GM19025 (cell line): Measurements from ENCODE around the gene CRISPLD2.

Experiments
- ATAC-seq: cut with Tn5 transposase; IDR thresholded peaks from one replicate; pipeline ENCODE4 v1.9.1; 2021; ENCODE audit warnings: mild to moderate bottlenecking, low read depth, moderate library complexity; ENCODE audit not compliant: unreplicated experiment

CRISPLD2 gene

GRCh38 chr16:84819644-84820304 lies at the start of gene CRISPLD2:
CRISPLD2 (plus strand) TSS chr16:84819985; CDS start chr16:84838496, 18,511 bp downstream.
- no peak for ATAC-seq

- ATAC-seq, result no peak
Measured at GRCh38 chr16:84773312-84773711, 46.5 kb upstream of the CRISPLD2 start.

- no peak for ATAC-seq
Measured at GRCh38 chr16:84774810-84775209, 45.0 kb upstream of the CRISPLD2 start.

- no peak for ATAC-seq
Measured at GRCh38 chr16:84775262-84775810, 44.4 kb upstream of the CRISPLD2 start.

- no peak for ATAC-seq
Measured at GRCh38 chr16:84777435-84777834, 42.4 kb upstream of the CRISPLD2 start.

- ATAC-seq, result no peak
Measured at GRCh38 chr16:84778720-84779119, 41.1 kb upstream of the CRISPLD2 start.

- ATAC-seq, result no peak
Measured at GRCh38 chr16:84780063-84780462, 39.7 kb upstream of the CRISPLD2 start.

GRCh38 chr16:84780544-84781376 lies 39.0 kb upstream of the CRISPLD2 start:
- ATAC-seq, result no peak

GRCh38 chr16:84782846-84783245 lies 36.9 kb upstream of the CRISPLD2 start:
- no peak for ATAC-seq

GRCh38 chr16:84785843-84786581 lies 33.8 kb upstream of the CRISPLD2 start:
- no peak for ATAC-seq

GRCh38 chr16:84786605-84787262 lies 33.1 kb upstream of the CRISPLD2 start:
- ATAC-seq, result no peak

GRCh38 chr16:84787263-84787622 lies 32.5 kb upstream of the CRISPLD2 start:
- ATAC-seq, result no peak

- no peak for ATAC-seq
Measured at GRCh38 chr16:84788920-84789391, 30.8 kb upstream of the CRISPLD2 start.

GRCh38 chr16:84789431-84789830 lies 30.4 kb upstream of the CRISPLD2 start:
- no peak for ATAC-seq

GRCh38 chr16:84790301-84790700 lies 29.5 kb upstream of the CRISPLD2 start:
- ATAC-seq, result no peak

- ATAC-seq, result no peak
Measured at GRCh38 chr16:84791088-84791487, 28.7 kb upstream of the CRISPLD2 start.

GRCh38 chr16:84791501-84791900 lies 28.3 kb upstream of the CRISPLD2 start:
- ATAC-seq, result no peak

GRCh38 chr16:84794186-84794585 lies 25.6 kb upstream of the CRISPLD2 start:
- ATAC-seq, result no peak

- no peak for ATAC-seq
Measured at GRCh38 chr16:84794626-84795025, 25.2 kb upstream of the CRISPLD2 start.

- ATAC-seq, result no peak
Measured at GRCh38 chr16:84795329-84796053, 24.3 kb upstream of the CRISPLD2 start.
